ENCODE results near the gene BCAR1. TPM values are rescaled to one million over a fixed set of nuclear protein-coding genes. Genes with fewer than 3 reads are reported as not detected.

The BCAR1 gene
- total RNA-seq, 1 donor, result 33.4 TPM

DNA sequence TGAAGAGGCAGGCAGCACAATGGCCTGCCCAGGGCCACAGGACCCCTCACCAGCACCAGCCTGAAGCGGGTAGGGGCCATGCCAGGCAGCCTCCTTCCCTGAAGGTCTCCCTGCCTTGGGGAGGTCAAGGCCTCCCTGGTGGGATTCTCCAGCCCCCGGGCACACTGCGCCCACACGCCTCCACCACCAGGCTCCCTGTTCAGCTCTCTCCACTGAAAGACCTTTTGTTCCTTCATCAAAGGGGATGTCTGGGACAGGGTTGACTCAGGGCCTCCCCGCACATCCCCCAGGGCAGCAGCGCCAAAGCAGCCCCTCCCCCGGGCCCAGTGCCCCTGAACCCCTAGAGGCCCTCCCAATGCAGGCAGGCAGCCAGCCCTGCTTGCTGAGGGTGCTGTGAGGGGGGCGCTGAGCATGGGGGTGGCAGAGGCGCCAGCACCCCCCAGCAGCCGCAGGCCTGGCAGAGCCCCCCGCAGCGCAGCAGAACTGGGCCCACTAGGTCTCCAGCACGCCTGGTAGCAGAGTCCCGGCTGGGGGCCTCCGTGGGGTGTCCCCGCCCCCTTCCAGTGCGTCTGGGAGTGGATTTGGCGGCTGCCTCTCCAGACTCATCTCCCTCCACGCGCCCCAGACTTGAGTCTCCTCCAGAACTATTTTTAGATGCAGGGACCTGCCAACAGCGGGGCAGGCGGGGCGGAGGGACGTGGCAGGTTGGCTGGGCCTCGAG lies 13.1 kb downstream of the BCAR1 start:
- DNase-seq (ENCODE audit: low read depth), result peak; percentile 92
- TF ChIP-seq, protein P1, sequence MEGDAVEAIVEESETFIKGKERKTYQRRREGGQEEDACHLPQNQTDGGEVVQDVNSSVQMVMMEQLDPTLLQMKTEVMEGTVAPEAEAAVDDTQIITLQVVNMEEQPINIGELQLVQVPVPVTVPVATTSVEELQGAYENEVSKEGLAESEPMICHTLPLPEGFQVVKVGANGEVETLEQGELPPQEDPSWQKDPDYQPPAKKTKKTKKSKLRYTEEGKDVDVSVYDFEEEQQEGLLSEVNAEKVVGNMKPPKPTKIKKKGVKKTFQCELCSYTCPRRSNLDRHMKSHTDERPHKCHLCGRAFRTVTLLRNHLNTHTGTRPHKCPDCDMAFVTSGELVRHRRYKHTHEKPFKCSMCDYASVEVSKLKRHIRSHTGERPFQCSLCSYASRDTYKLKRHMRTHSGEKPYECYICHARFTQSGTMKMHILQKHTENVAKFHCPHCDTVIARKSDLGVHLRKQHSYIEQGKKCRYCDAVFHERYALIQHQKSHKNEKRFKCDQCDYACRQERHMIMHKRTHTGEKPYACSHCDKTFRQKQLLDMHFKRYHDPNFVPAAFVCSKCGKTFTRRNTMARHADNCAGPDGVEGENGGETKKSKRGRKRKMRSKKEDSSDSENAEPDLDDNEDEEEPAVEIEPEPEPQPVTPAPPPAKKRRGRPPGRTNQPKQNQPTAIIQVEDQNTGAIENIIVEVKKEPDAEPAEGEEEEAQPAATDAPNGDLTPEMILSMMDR (IDR thresholded peaks at IDR 0.05; ENCODE audit: insufficient read depth, low read length), result peak; percentile 5
- peak overlapping the region; percentile 3 for H3K4me3 ChIP-seq (ENCODE audit: low read depth, low read length)

DNA sequence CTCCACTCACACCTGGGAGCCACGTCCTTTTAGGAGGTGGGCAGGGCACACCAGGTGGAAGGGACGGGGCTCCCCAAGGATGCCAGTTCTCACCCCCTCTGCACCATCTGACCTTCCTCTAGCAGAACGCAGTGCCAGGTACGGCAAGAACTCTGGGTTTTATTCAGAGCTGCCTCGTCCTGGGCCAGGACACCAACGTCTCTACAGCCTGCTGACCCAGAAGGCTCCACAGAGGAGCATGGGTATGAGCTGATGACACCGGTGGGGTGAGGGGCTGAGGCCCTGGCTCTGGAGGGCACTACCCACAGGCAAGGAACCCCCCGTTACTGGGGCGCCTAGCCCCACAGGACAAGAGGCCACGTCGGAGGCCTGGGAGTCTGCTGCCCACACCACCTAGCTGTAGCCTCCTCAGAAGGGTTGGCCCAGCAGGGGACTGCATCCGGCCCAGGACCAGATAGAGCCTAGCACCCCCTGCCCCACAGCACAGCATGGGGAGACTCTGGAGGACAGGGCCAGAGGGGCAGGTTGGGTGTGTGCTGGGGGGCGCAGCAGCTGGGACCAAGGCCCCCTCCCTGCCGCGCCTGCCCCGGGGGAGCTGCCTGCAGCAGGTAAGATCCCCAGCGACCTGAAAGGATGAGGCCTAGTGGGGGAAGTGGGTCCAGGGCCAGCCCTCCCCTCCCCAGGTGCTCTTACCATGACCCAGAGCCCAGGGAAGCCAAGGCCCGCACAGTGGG lies 13.9 kb downstream of the BCAR1 start:
- DNase-seq (ENCODE audit: low read depth), result no peak
- H3K4me3 ChIP-seq (ENCODE audit: low read depth, low read length), result no peak overlapping the region

DNA sequence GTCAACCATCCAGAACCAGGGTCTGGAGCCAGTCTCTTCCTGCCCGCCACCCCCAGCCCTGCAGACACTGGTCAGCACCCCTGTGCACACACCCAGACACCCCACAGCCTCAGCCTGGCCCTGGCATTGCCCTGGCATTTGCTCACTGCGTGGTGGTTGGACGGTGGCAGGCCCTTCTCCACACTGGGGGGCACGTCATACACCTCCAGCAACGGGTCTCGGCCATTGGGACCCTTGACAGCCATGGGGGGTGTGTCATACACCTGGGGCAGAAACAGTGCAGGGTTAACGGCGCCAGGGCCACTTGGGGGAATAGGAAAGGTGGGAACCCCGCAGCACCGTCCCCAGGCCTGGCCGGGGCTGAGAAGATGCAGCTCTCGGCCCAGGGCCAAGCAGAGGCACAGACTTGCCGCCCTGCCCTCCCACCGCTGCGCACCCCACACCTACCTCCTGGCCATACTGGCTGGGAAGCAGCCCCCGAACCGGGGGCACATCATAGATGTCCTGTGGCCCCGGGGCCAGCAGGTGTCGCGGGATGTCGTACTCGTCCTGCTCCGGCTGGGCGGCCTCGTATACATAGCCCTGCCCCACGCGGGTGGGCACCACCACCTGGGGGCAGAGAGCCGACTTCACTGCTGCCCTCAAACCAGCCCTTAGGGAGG lies 14.6 kb downstream of the BCAR1 start:
- DNase-seq (ENCODE audit: low read depth), result no peak
- H3K4me3 ChIP-seq (ENCODE audit: low read depth, low read length), result no peak overlapping the region
- TF ChIP-seq, protein P1 (IDR thresholded peaks at IDR 0.05; ENCODE audit: insufficient read depth, low read length), result no peak

More for the DNA sequence above, 13.9 kb downstream of the BCAR1 start:
- TF ChIP-seq, protein P1 (IDR thresholded peaks at IDR 0.05; ENCODE audit: insufficient read depth, low read length), result no peak

DNA sequence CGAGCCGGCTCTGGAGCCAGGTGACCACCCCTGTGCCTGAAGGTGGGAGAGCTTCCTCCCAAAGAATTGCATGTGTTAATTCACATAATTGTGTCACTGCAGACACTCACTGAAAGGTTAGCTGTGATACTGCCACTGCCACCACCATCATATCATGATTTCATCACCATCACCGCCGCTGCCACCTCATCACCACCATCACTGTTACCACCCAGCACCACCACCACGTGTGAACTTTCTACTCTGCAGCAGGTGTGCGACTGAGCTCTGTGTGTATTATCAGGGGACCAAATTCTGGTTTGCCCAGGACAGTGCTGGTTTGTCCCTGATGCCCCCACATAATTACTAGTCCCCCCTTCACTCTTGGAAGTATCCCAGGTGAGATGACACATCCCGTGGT lies 15.2 kb downstream of the BCAR1 start:
- TF ChIP-seq, protein P1 (IDR thresholded peaks at IDR 0.05; ENCODE audit: insufficient read depth, low read length), result no peak
- H3K4me3 ChIP-seq (ENCODE audit: low read depth, low read length), result no peak overlapping the region
- DNase-seq (ENCODE audit: low read depth), result no peak

DNA sequence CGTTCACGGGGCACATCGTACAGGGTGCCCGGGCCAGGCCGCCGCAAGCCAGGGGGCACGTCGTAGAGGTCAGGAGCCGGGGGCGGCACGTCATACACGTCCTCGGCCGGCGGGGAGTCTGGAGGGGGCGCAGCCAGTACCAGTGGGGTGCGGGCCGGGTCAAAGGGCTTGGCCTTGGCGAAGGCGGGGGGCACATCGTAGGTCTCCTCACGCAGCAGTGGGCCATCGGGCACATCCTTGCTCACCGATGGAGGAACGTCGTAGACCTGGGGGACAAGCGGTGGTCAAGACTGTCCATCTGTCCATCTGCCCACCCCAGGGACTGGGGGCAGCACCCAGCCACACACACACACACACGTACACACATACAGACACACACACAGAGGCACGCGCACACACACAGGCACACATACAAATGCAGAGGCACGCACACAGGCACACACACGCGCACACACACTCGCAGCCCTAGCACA lies 15.7 kb downstream of the BCAR1 start:
- no peak for DNase-seq (ENCODE audit: low read depth)

More for the DNA sequence above, 15.7 kb downstream of the BCAR1 start:
- H3K4me3 ChIP-seq (ENCODE audit: low read depth, low read length), result no peak overlapping the region
- TF ChIP-seq, protein P1 (IDR thresholded peaks at IDR 0.05; ENCODE audit: insufficient read depth, low read length), result no peak

All from fibroblast of the aortic adventitia (primary cell).